ENCODE measurements around the gene PRG2. TPM values are rescaled to one million over a fixed set of nuclear protein-coding genes. Genes with fewer than 3 reads are reported as not detected.

Gene PRG2
- total RNA-seq, 1 experiment from 2014 or later = not detected

DNA sequence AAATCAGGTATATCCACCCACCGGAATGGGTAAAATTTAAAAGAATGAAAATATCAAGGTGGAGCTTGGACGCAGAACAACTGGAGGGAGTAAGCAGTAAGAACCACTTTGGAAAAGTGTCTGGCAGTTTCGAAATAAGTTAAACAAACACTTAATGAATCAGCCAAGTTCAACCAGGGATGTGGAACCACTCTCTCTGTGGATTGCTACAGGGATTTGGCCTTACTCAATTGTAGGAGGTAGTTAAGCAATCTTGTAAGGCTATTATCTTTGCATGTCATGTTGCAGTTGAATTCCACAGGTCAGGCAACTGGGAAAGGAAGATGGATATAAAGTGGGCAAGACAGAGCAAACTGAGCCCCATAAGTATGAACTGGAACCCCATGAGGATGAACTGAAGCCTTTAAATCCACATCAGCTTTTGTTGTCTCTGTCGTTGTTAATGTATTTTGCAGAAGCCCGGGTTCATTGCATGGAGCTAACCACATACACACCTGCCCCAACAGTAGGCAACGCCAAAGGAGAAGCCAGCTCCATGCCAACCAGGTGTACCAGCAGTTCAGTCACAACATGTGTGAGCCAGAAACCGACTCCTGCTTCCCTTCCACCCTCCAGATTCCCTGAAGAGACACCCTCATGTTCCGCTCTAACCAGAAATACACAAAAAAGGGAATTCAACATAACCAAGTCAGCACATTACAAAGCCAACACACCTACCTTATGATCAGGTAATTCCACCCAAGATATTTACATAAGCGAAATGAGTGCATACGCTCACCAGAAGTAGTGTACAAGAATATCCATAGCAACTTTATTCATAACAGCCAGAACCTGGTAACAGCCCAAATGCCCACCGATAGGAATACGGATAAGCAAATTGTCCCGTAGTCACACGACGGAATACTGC is 44.4 kb upstream of the PRG2 start:
- Histone ChIP-seq H3K27ac (ENCODE audit: low read length) (no peak overlapping the region), H3K27me3 (ENCODE audit: control insufficient read depth, insufficient read depth, low read length) (no peaks in the 10 kb centered on the region), H3K4me3 (ENCODE audit: low read depth in 2 of 2, low read length in 2 of 2) (no peak overlapping the region), H3K36me3 (ENCODE audit: control insufficient read depth, insufficient read depth, low read length) (no peaks in the 10 kb centered on the region), H3K4me1 (ENCODE audit: control insufficient read depth, insufficient read depth, low read length) (no peaks in the 10 kb centered on the region), H3K9me3 (ENCODE audit: control insufficient read depth, insufficient read depth, low read depth, low read length) (no peaks in the 10 kb centered on the region)
- in situ Hi-C loops (cut with HindIII; ENCODE audit: low pct_unique_long_range_greater_than_20kb, low sequenced_read_pairs) = no loop called here
- intact Hi-C loops (cut with micrococcal nuclease; ENCODE audit: unreplicated experiment) = no loop called here
- ATAC-seq (no peak), DNase-seq (ENCODE audit: low read depth, low spot score) (no peak)
- TF ChIP-seq, protein P1, sequence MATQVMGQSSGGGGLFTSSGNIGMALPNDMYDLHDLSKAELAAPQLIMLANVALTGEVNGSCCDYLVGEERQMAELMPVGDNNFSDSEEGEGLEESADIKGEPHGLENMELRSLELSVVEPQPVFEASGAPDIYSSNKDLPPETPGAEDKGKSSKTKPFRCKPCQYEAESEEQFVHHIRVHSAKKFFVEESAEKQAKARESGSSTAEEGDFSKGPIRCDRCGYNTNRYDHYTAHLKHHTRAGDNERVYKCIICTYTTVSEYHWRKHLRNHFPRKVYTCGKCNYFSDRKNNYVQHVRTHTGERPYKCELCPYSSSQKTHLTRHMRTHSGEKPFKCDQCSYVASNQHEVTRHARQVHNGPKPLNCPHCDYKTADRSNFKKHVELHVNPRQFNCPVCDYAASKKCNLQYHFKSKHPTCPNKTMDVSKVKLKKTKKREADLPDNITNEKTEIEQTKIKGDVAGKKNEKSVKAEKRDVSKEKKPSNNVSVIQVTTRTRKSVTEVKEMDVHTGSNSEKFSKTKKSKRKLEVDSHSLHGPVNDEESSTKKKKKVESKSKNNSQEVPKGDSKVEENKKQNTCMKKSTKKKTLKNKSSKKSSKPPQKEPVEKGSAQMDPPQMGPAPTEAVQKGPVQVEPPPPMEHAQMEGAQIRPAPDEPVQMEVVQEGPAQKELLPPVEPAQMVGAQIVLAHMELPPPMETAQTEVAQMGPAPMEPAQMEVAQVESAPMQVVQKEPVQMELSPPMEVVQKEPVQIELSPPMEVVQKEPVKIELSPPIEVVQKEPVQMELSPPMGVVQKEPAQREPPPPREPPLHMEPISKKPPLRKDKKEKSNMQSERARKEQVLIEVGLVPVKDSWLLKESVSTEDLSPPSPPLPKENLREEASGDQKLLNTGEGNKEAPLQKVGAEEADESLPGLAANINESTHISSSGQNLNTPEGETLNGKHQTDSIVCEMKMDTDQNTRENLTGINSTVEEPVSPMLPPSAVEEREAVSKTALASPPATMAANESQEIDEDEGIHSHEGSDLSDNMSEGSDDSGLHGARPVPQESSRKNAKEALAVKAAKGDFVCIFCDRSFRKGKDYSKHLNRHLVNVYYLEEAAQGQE (IDR thresholded peaks at IDR 0.05; ENCODE audit: insufficient read depth in 1 of 2, low read depth in 2 of 2, low read length in 1 of 2) = no peak
- TF ChIP-seq, protein P2, sequence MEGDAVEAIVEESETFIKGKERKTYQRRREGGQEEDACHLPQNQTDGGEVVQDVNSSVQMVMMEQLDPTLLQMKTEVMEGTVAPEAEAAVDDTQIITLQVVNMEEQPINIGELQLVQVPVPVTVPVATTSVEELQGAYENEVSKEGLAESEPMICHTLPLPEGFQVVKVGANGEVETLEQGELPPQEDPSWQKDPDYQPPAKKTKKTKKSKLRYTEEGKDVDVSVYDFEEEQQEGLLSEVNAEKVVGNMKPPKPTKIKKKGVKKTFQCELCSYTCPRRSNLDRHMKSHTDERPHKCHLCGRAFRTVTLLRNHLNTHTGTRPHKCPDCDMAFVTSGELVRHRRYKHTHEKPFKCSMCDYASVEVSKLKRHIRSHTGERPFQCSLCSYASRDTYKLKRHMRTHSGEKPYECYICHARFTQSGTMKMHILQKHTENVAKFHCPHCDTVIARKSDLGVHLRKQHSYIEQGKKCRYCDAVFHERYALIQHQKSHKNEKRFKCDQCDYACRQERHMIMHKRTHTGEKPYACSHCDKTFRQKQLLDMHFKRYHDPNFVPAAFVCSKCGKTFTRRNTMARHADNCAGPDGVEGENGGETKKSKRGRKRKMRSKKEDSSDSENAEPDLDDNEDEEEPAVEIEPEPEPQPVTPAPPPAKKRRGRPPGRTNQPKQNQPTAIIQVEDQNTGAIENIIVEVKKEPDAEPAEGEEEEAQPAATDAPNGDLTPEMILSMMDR (IDR thresholded peaks at IDR 0.05) = no peak
- no TSS peak for BruUV-seq (replicated peaks)
- POLR2A ChIA-PET = no interaction called here
- CTCF ChIA-PET = no interaction called here

DNA sequence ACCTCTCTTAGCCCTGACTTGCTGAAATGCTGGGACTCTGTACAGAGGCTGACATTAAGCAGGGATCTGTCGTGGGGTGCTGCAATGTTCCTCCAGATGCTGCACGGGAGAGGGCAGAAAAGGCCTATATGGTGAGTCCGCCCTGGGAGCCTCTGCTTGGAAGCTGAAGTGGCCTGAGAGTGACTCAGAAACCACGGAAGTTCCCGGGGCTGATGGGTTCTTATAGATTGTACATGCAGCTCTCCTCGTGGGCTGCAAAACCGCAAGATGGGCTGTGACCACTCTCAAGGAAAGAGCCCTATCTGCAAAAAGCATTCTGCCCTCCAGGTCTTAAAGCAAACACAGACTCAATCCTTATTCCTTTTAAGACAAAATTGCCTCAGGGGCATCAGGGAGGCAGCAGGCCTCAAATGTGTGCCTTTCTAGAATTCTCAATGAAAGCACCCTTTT is 42.3 kb upstream of the PRG2 start:
- DNase-seq (ENCODE audit: low read depth, low spot score) (no peak), ATAC-seq (no peak)
- no TSS peak for BruUV-seq (replicated peaks)
- TF ChIP-seq TCF7L2 (IDR thresholded peaks at IDR 0.05; ENCODE audit: low read depth, low read length) = no peak
- no peak for TF ChIP-seq SIN3A (IDR thresholded peaks at IDR 0.05; ENCODE audit: borderline replicate concordance, insufficient read depth, low read depth, low read length)
- no peak for TF ChIP-seq POLR2AphosphoS5 (IDR thresholded peaks at IDR 0.05; ENCODE audit: low read depth, low read length)
- TF ChIP-seq, protein P1 (IDR thresholded peaks at IDR 0.05; ENCODE audit: insufficient read depth in 1 of 2, low read depth in 2 of 2, low read length in 1 of 2) = no peak
- TF ChIP-seq, protein P2 (IDR thresholded peaks at IDR 0.05) = no peak
- no peak overlapping the region for H3K4me3 ChIP-seq (ENCODE audit: low read depth in 2 of 2, low read length in 2 of 2)
- no peak overlapping the region for H3K27ac ChIP-seq (ENCODE audit: low read length)
- no peaks in the 10 kb centered on the region for H3K4me1 ChIP-seq (ENCODE audit: control insufficient read depth, insufficient read depth, low read length)
- H3K9me3 ChIP-seq (ENCODE audit: control insufficient read depth, insufficient read depth, low read depth, low read length) = no peaks in the 10 kb centered on the region
- H3K27me3 ChIP-seq (ENCODE audit: control insufficient read depth, insufficient read depth, low read length) = 0 out of 2 replicates have a peak, but pooled peaks cover 5% of the 10 kb centered on the region
- ChIA-PET POLR2A (no interaction called here), CTCF (interaction anchor here (1.1 kb wide), 1 partner anchor 27 kb away, joined by 6 read pairs; no protein-coding TSS in a partner anchor)
- in situ Hi-C loops (cut with HindIII; ENCODE audit: low pct_unique_long_range_greater_than_20kb, low sequenced_read_pairs) (no loop called here), intact Hi-C loops (cut with micrococcal nuclease; ENCODE audit: unreplicated experiment) (no loop called here)
- no peaks in the 10 kb centered on the region for H3K36me3 ChIP-seq (ENCODE audit: control insufficient read depth, insufficient read depth, low read length)

All from Panc1 (cell line).